Measurements from ENCODE around the gene OR51I1.

The OR51I1 gene

GRCh38 chr11:5441414-5441813 is at the start of gene OR51I1:
TSS of gene OR51I1 (minus strand) at chr11:5441514. CDS start at chr11:5441514, 0 bp downstream.
- no peak for DNase-seq (ENCODE audit: low read depth, low spot score)

- no peak for DNase-seq (ENCODE audit: low read depth, low spot score)
Measured at GRCh38 chr11:5489576-5490357, 48.5 kb upstream of the OR51I1 start.

DNA sequence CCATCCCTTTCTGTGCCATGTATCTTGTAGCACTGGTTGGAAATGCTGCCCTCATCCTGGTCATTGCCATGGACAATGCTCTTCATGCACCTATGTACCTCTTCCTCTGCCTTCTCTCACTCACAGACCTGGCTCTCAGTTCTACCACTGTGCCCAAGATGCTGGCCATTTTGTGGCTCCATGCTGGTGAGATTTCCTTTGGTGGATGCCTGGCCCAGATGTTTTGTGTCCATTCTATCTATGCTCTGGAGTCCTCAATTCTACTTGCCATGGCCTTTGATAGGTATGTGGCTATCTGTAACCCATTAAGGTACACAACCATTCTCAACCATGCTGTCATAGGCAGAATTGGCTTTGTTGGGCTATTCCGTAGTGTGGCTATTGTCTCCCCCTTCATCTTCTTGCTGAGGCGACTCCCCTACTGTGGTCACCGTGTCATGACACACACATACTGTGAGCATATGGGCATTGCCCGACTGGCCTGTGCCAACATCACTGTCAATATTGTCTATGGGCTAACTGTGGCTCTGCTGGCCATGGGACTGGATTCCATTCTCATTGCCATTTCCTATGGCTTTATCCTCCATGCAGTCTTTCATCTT is 47.6 kb upstream of the OR51I1 start:
- no peak for DNase-seq (ENCODE audit: low read depth, low spot score)

- DNase-seq (ENCODE audit: low read depth, low spot score), result no peak
Measured at GRCh38 chr11:5488385-5488784, 47.1 kb upstream of the OR51I1 start, which contains the start of gene OR52D1. TSS of gene OR52D1 (plus strand) at chr11:5488685. CDS start at chr11:5488707, 22 bp downstream.

DNA sequence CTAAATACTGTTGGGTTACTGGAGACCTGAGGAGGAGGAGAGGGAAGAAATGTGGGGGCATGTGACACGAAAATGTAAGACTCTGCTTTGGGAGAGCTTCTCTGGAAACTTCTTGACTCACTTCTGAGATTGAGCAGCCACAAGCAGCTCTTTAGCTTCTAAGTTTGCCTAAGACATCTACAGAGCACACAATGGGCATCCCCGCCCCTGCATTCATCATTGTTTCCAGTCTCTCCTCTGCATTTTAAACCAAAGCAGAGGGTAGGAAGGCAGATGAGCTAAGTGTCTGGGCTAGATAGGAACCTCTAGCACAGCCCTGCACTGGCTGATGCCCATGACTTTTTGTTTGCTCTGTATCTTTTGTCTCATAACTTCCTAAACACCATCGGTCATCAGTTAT is 45.1 kb upstream of the OR51I1 start:
- DNase-seq (ENCODE audit: low read depth, low spot score), result no peak

DNA sequence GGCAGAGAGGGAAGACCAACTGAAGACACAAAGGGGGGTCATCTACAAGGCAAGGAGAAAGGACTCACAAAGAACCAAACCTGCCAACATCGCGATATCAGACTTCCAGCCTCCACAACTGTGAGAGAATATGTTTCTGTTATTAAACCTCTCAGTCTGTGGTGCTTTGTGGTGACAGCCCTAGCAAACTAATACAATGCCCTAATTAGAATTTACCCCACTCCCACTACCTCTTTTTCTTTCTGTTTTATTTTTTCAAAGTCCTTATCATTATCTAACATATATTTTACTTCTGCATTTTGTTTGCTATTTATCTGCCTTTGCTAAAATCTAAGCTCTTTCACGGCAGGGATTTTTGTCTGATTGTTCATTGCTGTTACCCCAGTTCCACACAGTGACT is 44.7 kb upstream of the OR51I1 start:
- DNase-seq (ENCODE audit: low read depth, low spot score), result no peak

DNA sequence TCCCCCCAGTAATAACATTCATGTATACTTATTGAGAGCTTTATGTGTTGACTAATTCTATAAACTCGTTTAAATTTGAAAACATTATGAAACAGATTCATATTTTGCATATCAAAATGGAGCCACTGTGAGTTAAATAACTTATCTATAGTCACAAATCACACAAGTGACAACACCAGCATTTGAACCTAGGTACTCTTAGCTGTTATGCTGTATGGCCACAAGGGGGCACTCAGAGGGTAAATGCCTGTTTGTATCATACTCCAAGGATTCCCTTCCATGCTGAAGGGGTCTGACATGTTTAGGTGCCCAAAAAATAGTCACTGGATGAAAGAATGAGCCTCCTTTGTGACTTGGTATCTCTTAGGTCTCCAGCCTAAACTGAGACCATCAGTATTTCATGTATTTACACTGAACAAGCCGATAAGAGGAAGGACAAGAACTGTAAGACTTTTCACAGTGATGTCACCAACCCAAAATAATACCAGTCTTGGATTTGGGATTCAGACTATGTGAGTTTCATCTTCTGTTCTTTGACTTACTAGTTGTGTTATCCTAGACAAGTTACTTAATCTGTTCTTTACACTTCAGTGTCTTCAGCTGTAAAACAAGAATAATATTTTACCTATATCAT is 35.0 kb upstream of the OR51I1 start:
- DNase-seq (ENCODE audit: low read depth, low spot score), result no peak

DNA sequence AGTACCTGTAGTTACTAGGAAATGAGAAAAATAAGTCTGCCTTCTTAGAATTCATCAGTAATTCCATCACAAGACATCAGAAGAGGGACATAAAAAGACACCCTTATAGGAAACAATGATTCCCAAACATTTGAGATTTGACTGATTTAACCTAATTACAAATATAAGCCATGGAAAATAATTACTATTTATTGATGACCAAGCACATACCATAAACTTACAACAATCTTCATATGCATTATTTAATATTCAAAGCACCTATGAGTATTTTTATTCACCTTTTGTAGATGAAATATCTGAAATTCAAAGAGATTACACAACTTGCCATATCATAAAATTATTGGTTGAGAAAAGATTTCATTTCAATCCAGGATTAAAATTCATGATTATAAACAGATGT is 32.6 kb upstream of the OR51I1 start:
- no peak for DNase-seq (ENCODE audit: low read depth, low spot score)

GRCh38 chr11:5467527-5467926 is 26.2 kb upstream of the OR51I1 start:
- DNase-seq (ENCODE audit: low read depth, low spot score), result no peak

GRCh38 chr11:5460983-5461621 is 19.8 kb upstream of the OR51I1 start:
- no peak for DNase-seq (ENCODE audit: low read depth, low spot score)

GRCh38 chr11:5449432-5449831 is 8.1 kb upstream of the OR51I1 start:
- no peak for DNase-seq (ENCODE audit: low read depth, low spot score)

GRCh38 chr11:5449023-5449422 is 7.7 kb upstream of the OR51I1 start, which contains the start of gene OR51I2:
TSS of gene OR51I2 (plus strand) at chr11:5449323. CDS start at chr11:5453489, 4,166 bp downstream.
- no peak for DNase-seq (ENCODE audit: low read depth, low spot score)

DNA sequence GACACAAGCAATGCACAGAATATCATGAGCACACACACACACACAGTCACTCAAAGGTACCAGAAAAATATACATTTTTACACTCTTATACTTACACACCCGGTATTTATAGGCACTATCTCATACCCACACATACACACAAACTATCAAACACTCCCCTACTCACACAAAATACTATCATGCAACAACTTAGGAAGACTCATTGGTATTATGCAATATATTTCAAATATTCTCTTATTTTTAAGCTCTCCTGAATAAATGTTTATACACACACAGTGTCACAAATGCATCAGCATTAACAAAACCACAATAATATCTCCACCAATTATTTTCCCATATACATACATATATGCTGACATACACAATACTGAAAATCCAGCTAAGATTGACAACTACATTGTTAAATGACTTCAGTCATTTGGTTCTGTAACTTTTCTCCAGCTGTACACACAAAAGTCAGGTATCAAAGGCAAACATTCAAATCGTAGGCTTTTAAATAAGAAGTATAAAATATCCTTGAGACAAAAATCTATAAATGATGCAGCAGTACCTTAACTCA is 2.6 kb upstream of the OR51I1 start:
- DNase-seq (ENCODE audit: low read depth, low spot score), result no peak

GRCh38 chr11:5423131-5423530 is 18.2 kb downstream of the OR51I1 start:
- no peak for DNase-seq (ENCODE audit: low read depth, low spot score)

DNA sequence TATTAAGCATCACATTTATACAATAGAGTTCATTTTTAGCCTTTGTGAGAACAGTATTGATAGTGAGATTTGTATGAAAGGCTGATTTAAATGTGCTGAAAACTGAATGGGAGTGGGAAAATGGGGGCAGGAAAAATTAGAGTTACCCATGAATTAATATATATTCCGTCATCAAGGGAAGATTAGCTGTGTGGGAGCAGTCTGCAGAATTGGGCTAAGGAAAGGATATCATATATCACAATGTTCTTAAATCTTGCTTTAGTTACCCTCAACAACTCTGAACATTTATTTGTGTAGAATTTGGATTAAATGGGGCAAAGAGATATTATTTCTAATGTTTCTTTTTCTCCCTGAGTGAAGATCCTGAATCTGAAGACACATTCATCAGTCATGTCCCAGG is 19.5 kb downstream of the OR51I1 start, which contains the start of gene OR51Q1:
Gene OR51Q1 (plus strand): TSS at position 301 of the 400 bp plus-strand sequence. CDS start 90 bp downstream, at position 391.
- no peak for DNase-seq (ENCODE audit: low read depth, low spot score)

- DNase-seq (ENCODE audit: low read depth, low spot score), result no peak
Measured at GRCh38 chr11:5420993-5421392, 20.3 kb downstream of the OR51I1 start.

GRCh38 chr11:5405173-5405572 is 36.1 kb downstream of the OR51I1 start:
- no peak for DNase-seq (ENCODE audit: low read depth, low spot score)

- DNase-seq (ENCODE audit: low read depth, low spot score), result no peak
Measured at GRCh38 chr11:5398936-5399335, 42.4 kb downstream of the OR51I1 start.

GRCh38 chr11:5394091-5394490 is 47.2 kb downstream of the OR51I1 start:
- no peak for DNase-seq (ENCODE audit: low read depth, low spot score)
